Activated CD8-positive, alpha-beta T cell treated with anti-CD3 and anti-CD28 coated beads for 36 hours (primary cell): ENCODE results near the gene DUSP12. TPM values are rescaled to one million over a fixed set of nuclear protein-coding genes. Genes with fewer than 3 reads are reported as not detected.

Experiments
- ATAC-seq: fragments of 200-7000 bp; cut with Tn5 transposase; one replicate; pipeline ENCODE4 v1.10.0; 2021; ENCODE audit warnings: mild to moderate bottlenecking, moderate library complexity
- CTCF ChIA-PET: fragments of 350-600 bp; sonication (Branson Sonifier 250); formaldehyde crosslinking; loops from one replicate; lab custom pipeline; 2021; ENCODE audit warnings: antibody characterized with exemption; lab: Charles Lee
- POLR2A ChIA-PET: fragments of 350-600 bp; sonication (Branson Sonifier 250); formaldehyde crosslinking; loops from one replicate; lab custom pipeline; 2021; ENCODE audit warnings: antibody characterized with exemption; lab: Charles Lee
- DNase-seq: peaks from one replicate; pipeline ENCODE4 v3.0.0-alpha.2; 2020
- H3K27ac Mint-ChIP-seq: one replicate; pipeline ENCODE4 v1.8.0; 2021; ENCODE audit warnings: mild to moderate bottlenecking, mixed read lengths
- H3K27me3 Mint-ChIP-seq: one replicate; pipeline ENCODE4 v1.8.0; 2021; ENCODE audit warnings: mixed read lengths
- H3K36me3 Mint-ChIP-seq: one replicate; pipeline ENCODE4 v1.8.0; 2021; ENCODE audit warnings: low read depth, mixed read lengths
- H3K4me1 Mint-ChIP-seq: one replicate; pipeline ENCODE4 v1.8.0; 2021; ENCODE audit warnings: low read depth, mixed read lengths
- H3K4me3 Mint-ChIP-seq: one replicate; pipeline ENCODE4 v1.8.0; 2021; ENCODE audit warnings: mild to moderate bottlenecking, moderate library complexity, mixed read lengths
- H3K9me3 Mint-ChIP-seq: one replicate; pipeline ENCODE4 v1.8.0; 2021; ENCODE audit warnings: mixed read lengths
- CTCF ChIP-seq: fragments of 200-600 bp; IDR thresholded peaks from one replicate; pipeline ENCODE4 v1.8.0; 2022; ENCODE audit warnings: antibody characterized with exemption, mild to moderate bottlenecking
- intact Hi-C: fragments of 100-400 bp; cut with micrococcal nuclease; formaldehyde crosslinking; loops from one replicate; pipeline ENCODE4 v1.10.0; 2022
- total RNA-seq, 2 experiments: library from RNA; stranded (reverse); gene quantifications; one replicate each; pipeline ENCODE4 v1.2.3, GENCODE V29; 2021

The DUSP12 gene, protein sequence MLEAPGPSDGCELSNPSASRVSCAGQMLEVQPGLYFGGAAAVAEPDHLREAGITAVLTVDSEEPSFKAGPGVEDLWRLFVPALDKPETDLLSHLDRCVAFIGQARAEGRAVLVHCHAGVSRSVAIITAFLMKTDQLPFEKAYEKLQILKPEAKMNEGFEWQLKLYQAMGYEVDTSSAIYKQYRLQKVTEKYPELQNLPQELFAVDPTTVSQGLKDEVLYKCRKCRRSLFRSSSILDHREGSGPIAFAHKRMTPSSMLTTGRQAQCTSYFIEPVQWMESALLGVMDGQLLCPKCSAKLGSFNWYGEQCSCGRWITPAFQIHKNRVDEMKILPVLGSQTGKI
- 10 to 100 TPM; 25.3 to 25.4 TPM for total RNA-seq

- peak; percentile 12 for TF ChIP-seq CTCF
- ChIA-PET CTCF (interaction anchor here (0.9 to 4.1 kb wide), 12 partner anchors 9 to 288 kb away, joined by 3 to 25 read pairs (median 5); no protein-coding TSS in a partner anchor), POLR2A (interaction anchor here (0.7 to 3.1 kb wide), 7 partner anchors 9 to 217 kb away, joined by 3 to 11 read pairs (median 4); no protein-coding TSS in a partner anchor)
- intact Hi-C loops: loop anchor here (10.0 kb wide), 1 partner anchor 215 kb away; no protein-coding TSS in a partner anchor
- H3K4me3 Mint-ChIP-seq: peak within 1 kb of the TSS; percentile 100
- ATAC-seq (peak; percentile 96), DNase-seq (peak; percentile 93)
- peak within 1 kb of the TSS; percentile 99 for H3K27ac Mint-ChIP-seq
- H3K9me3 Mint-ChIP-seq: peaks cover 5% of the 10 kb centered on the region
- peaks cover 3% of the 10 kb centered on the region for H3K27me3 Mint-ChIP-seq
- H3K36me3 Mint-ChIP-seq: peaks cover 26% of the 10 kb centered on the region
- H3K4me1 Mint-ChIP-seq: peaks cover 42% of the 10 kb centered on the region
Observed at GRCh38 chr1:161749509-161750407, at the start of gene DUSP12. Gene DUSP12, plus strand, starts transcription at chr1:161749786. Its CDS starts 16 bp downstream, at chr1:161749802.

GRCh38 chr1:161702250-161702649 lies 47.3 kb upstream of the DUSP12 start:
- Mint-ChIP-seq H3K4me3 (no peak overlapping the region), H3K27me3 (peaks cover 8% of the 10 kb centered on the region), H3K36me3 (no peaks in the 10 kb centered on the region), H3K9me3 (no peaks in the 10 kb centered on the region), H3K27ac (no peak overlapping the region), H3K4me1 (no peaks in the 10 kb centered on the region)
- ATAC-seq (no peak), DNase-seq (no peak)
- CTCF ChIA-PET: interaction anchor here (2.0 kb wide), 1 partner anchor 9 kb away, joined by 5 read pairs; no protein-coding TSS in a partner anchor
- POLR2A ChIA-PET: interaction anchor here (1.4 kb wide), 1 partner anchor 13 kb away, joined by 4 read pairs; no protein-coding TSS in a partner anchor
- TF ChIP-seq CTCF: no peak
- intact Hi-C loops: no loop called here

GRCh38 chr1:161705537-161705936 lies 44.0 kb upstream of the DUSP12 start:
- POLR2A ChIA-PET: no interaction called here
- no peak overlapping the region for H3K27ac Mint-ChIP-seq
- no peak overlapping the region for H3K4me3 Mint-ChIP-seq
- CTCF ChIA-PET: interaction anchor here (1.4 kb wide), 1 partner anchor 11 kb away, joined by 3 read pairs; no protein-coding TSS in a partner anchor
- peaks cover 11% of the 10 kb centered on the region for H3K27me3 Mint-ChIP-seq
- ATAC-seq (no peak), DNase-seq (no peak)
- no peaks in the 10 kb centered on the region for H3K4me1 Mint-ChIP-seq
- H3K9me3 Mint-ChIP-seq: no peaks in the 10 kb centered on the region
- H3K36me3 Mint-ChIP-seq: no peaks in the 10 kb centered on the region
- intact Hi-C loops: no loop called here
- no peak for TF ChIP-seq CTCF

DNA sequence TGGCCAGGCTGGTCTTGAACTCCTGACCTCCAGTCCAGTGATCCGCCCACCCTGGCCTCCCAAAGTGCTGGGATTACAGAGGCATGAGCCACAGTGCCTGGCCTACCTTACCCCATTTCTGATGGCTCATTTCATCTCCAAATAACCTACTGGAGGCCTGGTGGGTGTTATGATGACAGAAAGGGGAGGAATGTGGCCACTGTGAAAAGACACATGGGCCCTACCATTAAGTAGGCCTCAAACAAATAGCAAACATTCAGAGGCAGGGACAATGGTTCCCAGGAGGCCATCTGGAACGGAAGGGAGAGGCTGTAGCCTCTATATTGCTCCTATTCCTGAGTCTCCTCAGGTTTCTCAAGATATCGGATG lies 43.5 kb upstream of the DUSP12 start:
- CTCF ChIA-PET: interaction anchor here (1.3 kb wide), 1 partner anchor 218 kb away, joined by 3 read pairs; no protein-coding TSS in a partner anchor
- intact Hi-C loops: no loop called here
- H3K4me3 Mint-ChIP-seq: no peak overlapping the region

More for the DNA sequence above, 43.5 kb upstream of the DUSP12 start:
- Mint-ChIP-seq H3K4me1 (no peaks in the 10 kb centered on the region), H3K9me3 (no peaks in the 10 kb centered on the region), H3K27ac (no peak overlapping the region), H3K27me3 (peaks cover 11% of the 10 kb centered on the region), H3K36me3 (no peaks in the 10 kb centered on the region)
- POLR2A ChIA-PET: no interaction called here
- DNase-seq: no peak
- no peak for TF ChIP-seq CTCF
- no peak for ATAC-seq
